Astrocyte (in vitro differentiated cells and primary cell): ENCODE results near the gene MGST3. TPM values are rescaled to one million over a fixed set of nuclear protein-coding genes. Genes with fewer than 3 reads are reported as not detected.

Experiments used
- DNase-seq: peaks from one replicate; pipeline ENCODE4 v3.0.0-alpha.2; 2010; ENCODE audit warnings: low read depth
- FAIRE-seq: peaks from 2 replicates; lab custom pipeline; 2011; peaks lifted over from hg19 to GRCh38; lab: Jason Lieb, UNC
- H2AFZ ChIP-seq: 2 replicates; pipeline ENCODE4 v1.6.0; 2012; ENCODE audit warnings: low read depth, low read length, inconsistent platforms
- H3K27ac ChIP-seq: 2 replicates; pipeline ENCODE4 v1.5.1; 2011; ENCODE audit warnings: low read depth, low read length, inconsistent platforms
- H3K27me3 ChIP-seq: 2 replicates; pipeline ENCODE4 v1.6.0; 2011; ENCODE audit warnings: low read length, inconsistent platforms; ENCODE audit not compliant: insufficient read depth
- H3K36me3 ChIP-seq: 2 replicates; pipeline ENCODE4 v1.5.1; 2011; ENCODE audit warnings: low read length, inconsistent platforms; ENCODE audit not compliant: insufficient read depth
- H3K4me1 ChIP-seq: 2 replicates; pipeline ENCODE4 v1.5.1; 2011; ENCODE audit warnings: low read length, inconsistent platforms; ENCODE audit not compliant: insufficient read depth
- H3K4me2 ChIP-seq: 2 replicates; pipeline ENCODE4 v1.6.0; 2012; ENCODE audit warnings: low read length, inconsistent platforms
- H3K4me3 ChIP-seq: 2 replicates; pipeline ENCODE4 v1.5.1; 2011; ENCODE audit warnings: low read depth, mild to moderate bottlenecking, low read length, inconsistent platforms; ENCODE audit not compliant: insufficient read depth
- H3K79me2 ChIP-seq: 2 replicates; pipeline ENCODE4 v1.6.0; 2012; ENCODE audit warnings: mild to moderate bottlenecking, low read length, inconsistent platforms; ENCODE audit not compliant: insufficient read depth
- H3K9ac ChIP-seq: 2 replicates; pipeline ENCODE4 v1.6.0; 2012; ENCODE audit warnings: mild to moderate bottlenecking, low read length, inconsistent platforms
- H3K9me3 ChIP-seq: 2 replicates; pipeline ENCODE4 v1.5.1; 2012; ENCODE audit warnings: low read depth, mild to moderate bottlenecking, low read length, inconsistent platforms; ENCODE audit not compliant: insufficient read depth
- H4K20me1 ChIP-seq: 2 replicates; pipeline ENCODE4 v1.6.0; 2012; ENCODE audit warnings: low read length, inconsistent platforms; ENCODE audit not compliant: insufficient read depth
- H3K27ac Mint-ChIP-seq: one replicate; pipeline ENCODE4 v1.8.0; 2021; ENCODE audit warnings: mild to moderate bottlenecking, mixed read lengths; ENCODE audit not compliant: unreplicated experiment
- H3K27me3 Mint-ChIP-seq: one replicate; pipeline ENCODE4 v1.8.0; 2021; ENCODE audit warnings: low read depth, mixed read lengths; ENCODE audit not compliant: unreplicated experiment
- H3K36me3 Mint-ChIP-seq: one replicate; pipeline ENCODE4 v1.8.0; 2021; ENCODE audit warnings: low read depth, mixed read lengths; ENCODE audit not compliant: unreplicated experiment
- H3K4me1 Mint-ChIP-seq: one replicate; pipeline ENCODE4 v1.8.0; 2021; ENCODE audit warnings: low read depth, mixed read lengths; ENCODE audit not compliant: unreplicated experiment
- H3K4me3 Mint-ChIP-seq: one replicate; pipeline ENCODE4 v1.8.0; 2021; ENCODE audit warnings: mild to moderate bottlenecking, moderate library complexity, mixed read lengths; ENCODE audit not compliant: unreplicated experiment
- H3K9me3 Mint-ChIP-seq: one replicate; pipeline ENCODE4 v1.8.0; 2021; ENCODE audit warnings: mild to moderate bottlenecking, mixed read lengths; ENCODE audit not compliant: unreplicated experiment
- CTCF ChIP-seq: IDR thresholded peaks from 2 replicates; pipeline ENCODE4 v1.5.1; 2011; ENCODE audit warnings: low read depth, mild to moderate bottlenecking, inconsistent platforms, low read length, moderate library complexity; ENCODE audit not compliant: insufficient read depth
- EZH2 ChIP-seq: IDR thresholded peaks from 2 replicates; pipeline ENCODE4 v1.6.1; 2012; ENCODE audit warnings: mild to moderate bottlenecking, low read length, inconsistent platforms; ENCODE audit not compliant: insufficient read depth
- total RNA-seq: library from RNA; stranded (reverse); gene quantifications from 2 replicates; pipeline ENCODE4 v1.2.1, GENCODE V29; 2021

The MGST3 gene
- total RNA-seq, 1 donor from 2014 or later: 210 TPM

- H3K36me3 ChIP-seq: peaks cover 60% of the 10 kb centered on the region
- H4K20me1 ChIP-seq: peaks cover 4% of the 10 kb centered on the region
- H3K36me3 Mint-ChIP-seq: peaks cover 27% of the 10 kb centered on the region
- H3K79me2 ChIP-seq: no peaks in the 10 kb centered on the region
- TF ChIP-seq CTCF (no peak), EZH2 (no peak)
- H3K9me3 ChIP-seq: no peaks in the 10 kb centered on the region
- no peaks in the 10 kb centered on the region for H3K9me3 Mint-ChIP-seq
- no peak overlapping the region for H3K9ac ChIP-seq
- H3K4me3 ChIP-seq: no peak overlapping the region
- H3K4me1 Mint-ChIP-seq: no peaks in the 10 kb centered on the region
- H3K4me1 ChIP-seq: no peaks in the 10 kb centered on the region
- H3K27me3 ChIP-seq: no peaks in the 10 kb centered on the region
- DNase-seq (peak; percentile 28), FAIRE-seq (peak; percentile 17)
- no peak overlapping the region for H3K27ac ChIP-seq
- H3K27ac Mint-ChIP-seq: no peak overlapping the region
- no peak overlapping the region for H3K4me3 Mint-ChIP-seq
- H3K27me3 Mint-ChIP-seq: no peaks in the 10 kb centered on the region
- H2AFZ ChIP-seq: no peak overlapping the region
- H3K4me2 ChIP-seq: no peak overlapping the region
Measured at GRCh38 chr1:165666152-165666825, 35.3 kb downstream of the MGST3 start.

- Mint-ChIP-seq H3K36me3 (peaks cover 30% of the 10 kb centered on the region), H3K4me1 (no peaks in the 10 kb centered on the region), H3K9me3 (no peaks in the 10 kb centered on the region), H3K27ac (no peak overlapping the region), H3K27me3 (no peaks in the 10 kb centered on the region), H3K4me3 (no peak overlapping the region)
- Histone ChIP-seq H3K27ac (no peak overlapping the region), H4K20me1 (peaks cover 4% of the 10 kb centered on the region), H3K36me3 (peaks cover 43% of the 10 kb centered on the region), H3K4me3 (no peak overlapping the region), H2AFZ (no peak overlapping the region), H3K79me2 (no peaks in the 10 kb centered on the region), H3K4me1 (no peaks in the 10 kb centered on the region), H3K9ac (no peak overlapping the region), H3K27me3 (no peaks in the 10 kb centered on the region), H3K4me2 (no peak overlapping the region), H3K9me3 (no peaks in the 10 kb centered on the region)
- TF ChIP-seq EZH2 (no peak), CTCF (no peak)
- DNase-seq: no peak
- FAIRE-seq: no peak
Measured at GRCh38 chr1:165668184-165668583, 37.1 kb downstream of the MGST3 start.

- no peak for DNase-seq
- H3K27ac ChIP-seq: no peak overlapping the region
- H3K4me2 ChIP-seq: no peak overlapping the region
- H2AFZ ChIP-seq: no peak overlapping the region
- H3K79me2 ChIP-seq: no peaks in the 10 kb centered on the region
- Mint-ChIP-seq H3K4me1 (no peaks in the 10 kb centered on the region), H3K27ac (no peak overlapping the region), H3K9me3 (no peaks in the 10 kb centered on the region), H3K36me3 (peaks cover 33% of the 10 kb centered on the region), H3K4me3 (no peak overlapping the region), H3K27me3 (no peaks in the 10 kb centered on the region)
- peaks cover 34% of the 10 kb centered on the region for H3K36me3 ChIP-seq
- H3K4me3 ChIP-seq: no peak overlapping the region
- H3K27me3 ChIP-seq: no peaks in the 10 kb centered on the region
- no peaks in the 10 kb centered on the region for H3K4me1 ChIP-seq
- no peaks in the 10 kb centered on the region for H3K9me3 ChIP-seq
- H4K20me1 ChIP-seq: no peaks in the 10 kb centered on the region
- no peak overlapping the region for H3K9ac ChIP-seq
- TF ChIP-seq EZH2 (no peak), CTCF (no peak)
- FAIRE-seq: no peak
Measured at GRCh38 chr1:165671526-165671925, 40.5 kb downstream of the MGST3 start.
